ENCODE data around the gene SCUBE2.

The SCUBE2 gene

GRCh38 chr11:9074338-9075029 lies 16.9 kb downstream of the SCUBE2 start:
- no peak for DNase-seq (ENCODE audit: low read depth)

GRCh38 chr11:9073466-9074225 lies 17.8 kb downstream of the SCUBE2 start:
- DNase-seq (ENCODE audit: low read depth), result no peak

DNA sequence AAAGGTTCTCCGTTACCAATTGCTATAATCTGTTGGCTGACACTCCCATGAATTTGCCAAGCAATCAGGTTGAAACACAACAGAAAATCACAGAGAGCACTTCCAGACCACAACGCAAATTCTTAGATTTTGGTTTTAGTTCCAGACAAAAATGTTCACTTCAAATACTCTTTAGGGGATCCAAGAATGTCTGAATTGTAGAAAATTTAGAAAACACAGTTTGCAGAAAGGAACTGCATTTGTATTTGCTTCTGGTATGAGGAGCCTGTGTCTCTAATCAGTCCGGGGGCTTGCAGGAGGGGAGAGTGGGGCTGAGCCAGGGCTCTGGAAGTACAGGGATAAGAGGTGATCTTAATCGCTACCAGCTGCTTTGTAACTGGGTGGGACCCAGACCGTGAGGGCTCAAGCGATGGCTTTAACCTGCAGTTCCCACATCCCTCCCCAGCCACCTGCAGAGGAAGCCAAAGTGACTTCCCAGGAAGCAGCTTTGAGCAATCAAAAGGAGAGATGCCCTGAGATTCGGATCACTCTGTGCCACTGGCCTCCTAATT lies 18.7 kb downstream of the SCUBE2 start:
- no peak for DNase-seq (ENCODE audit: low read depth)

DNA sequence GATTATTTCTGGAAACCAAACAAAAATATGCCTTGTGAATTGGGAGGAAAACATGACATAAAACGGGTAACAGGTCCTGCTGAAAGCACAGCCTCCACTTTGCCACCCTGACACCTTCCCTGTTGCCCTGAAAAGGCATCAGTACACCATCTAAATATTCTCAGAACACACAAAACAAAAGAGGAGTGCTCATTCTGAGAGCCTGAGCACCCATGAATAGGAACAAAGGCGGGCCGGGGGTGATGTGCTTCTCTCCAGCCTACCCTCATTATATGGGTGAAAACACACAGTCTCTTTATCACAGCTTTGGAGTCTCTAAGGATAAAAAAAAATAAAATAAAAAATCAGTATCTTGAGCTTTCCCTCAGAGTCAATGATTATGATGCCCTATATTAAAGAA lies 19.7 kb downstream of the SCUBE2 start:
- no peak for DNase-seq (ENCODE audit: low read depth)

DNA sequence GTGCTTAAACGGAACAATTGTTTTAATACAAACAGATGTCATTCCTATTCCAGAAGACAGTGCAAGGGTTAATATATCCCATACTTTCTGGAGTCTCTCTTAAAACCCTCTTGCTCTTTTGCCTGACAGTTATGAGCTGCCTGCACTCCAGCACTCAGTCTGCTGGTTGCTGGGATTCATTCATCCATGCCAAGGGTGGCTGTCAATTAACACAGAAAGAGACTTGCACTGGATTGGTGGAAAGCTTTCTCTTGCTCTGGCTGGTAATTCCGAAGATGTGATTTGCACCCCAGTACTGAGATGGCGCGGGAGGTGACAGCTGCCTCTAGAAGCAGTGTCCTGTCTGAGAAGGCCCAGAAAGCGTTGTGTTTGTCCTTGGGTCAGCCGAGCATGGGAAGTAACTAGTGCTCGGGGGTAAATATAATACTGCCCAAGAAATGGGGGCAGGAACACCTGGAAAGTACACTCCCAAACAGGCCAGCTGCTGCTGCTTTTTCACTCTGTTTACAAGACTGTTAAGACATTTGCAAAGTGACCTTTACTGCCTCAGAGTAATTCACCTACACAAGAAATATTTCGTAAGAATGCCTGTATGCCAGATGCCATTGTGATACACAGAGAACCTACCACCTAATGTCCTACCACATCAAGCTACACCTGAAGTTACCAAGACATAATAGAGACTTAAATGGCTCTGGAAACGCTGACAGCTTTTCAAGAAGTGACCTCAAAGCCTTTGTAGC lies 20.5 kb downstream of the SCUBE2 start:
- DNase-seq (ENCODE audit: low read depth), result no peak

GRCh38 chr11:9069862-9070470 lies 21.4 kb downstream of the SCUBE2 start:
- DNase-seq (ENCODE audit: low read depth), result no peak

GRCh38 chr11:9069256-9069655 lies 22.1 kb downstream of the SCUBE2 start:
- no peak for DNase-seq (ENCODE audit: low read depth)

GRCh38 chr11:9066433-9066925 lies 24.9 kb downstream of the SCUBE2 start:
- DNase-seq (ENCODE audit: low read depth), result no peak

GRCh38 chr11:9065607-9066432 lies 25.6 kb downstream of the SCUBE2 start:
- DNase-seq (ENCODE audit: low read depth), result no peak

DNA sequence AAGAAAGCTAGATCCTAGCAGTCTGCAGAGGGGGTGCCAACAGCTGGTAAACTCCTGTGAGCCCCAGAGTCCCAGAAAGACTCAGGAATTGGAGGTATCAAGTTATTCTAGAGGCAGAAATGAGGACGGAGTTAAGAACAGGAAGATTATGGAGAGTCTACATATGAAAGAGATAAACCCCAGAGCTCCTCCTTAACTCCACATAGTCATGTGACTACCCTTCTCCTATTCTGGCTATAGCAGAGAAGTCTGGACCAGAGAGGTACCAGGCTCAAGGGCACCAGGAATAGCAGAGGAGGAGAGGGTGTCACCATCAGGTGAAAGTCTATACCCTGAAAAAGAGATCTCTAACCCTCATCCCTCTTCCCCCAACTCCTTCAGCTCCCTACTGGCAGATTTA lies 29.6 kb downstream of the SCUBE2 start:
- DNase-seq (ENCODE audit: low read depth), result no peak

DNA sequence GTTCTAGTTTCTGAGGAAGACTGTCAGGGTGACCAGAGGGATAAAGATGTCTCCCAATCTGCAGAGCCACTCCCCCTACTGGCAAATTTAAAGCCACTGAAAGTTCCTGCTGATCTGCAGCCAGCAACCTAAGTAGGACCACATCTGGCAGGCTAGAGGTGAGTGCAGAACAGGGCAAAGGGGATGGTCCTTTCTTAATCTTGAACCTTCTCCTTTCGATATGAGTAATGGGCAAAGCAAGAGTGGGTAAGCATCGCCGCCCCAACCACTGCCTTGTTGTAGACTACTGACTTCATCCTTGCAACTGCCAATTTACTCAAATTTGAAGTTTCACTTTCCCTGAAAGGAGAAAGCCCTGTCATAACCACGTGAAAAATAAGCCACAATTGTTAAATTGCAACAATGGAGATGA lies 30.7 kb downstream of the SCUBE2 start:
- no peak for DNase-seq (ENCODE audit: low read depth)

GRCh38 chr11:9059406-9059805 lies 32.0 kb downstream of the SCUBE2 start:
- DNase-seq (ENCODE audit: low read depth), result no peak

DNA sequence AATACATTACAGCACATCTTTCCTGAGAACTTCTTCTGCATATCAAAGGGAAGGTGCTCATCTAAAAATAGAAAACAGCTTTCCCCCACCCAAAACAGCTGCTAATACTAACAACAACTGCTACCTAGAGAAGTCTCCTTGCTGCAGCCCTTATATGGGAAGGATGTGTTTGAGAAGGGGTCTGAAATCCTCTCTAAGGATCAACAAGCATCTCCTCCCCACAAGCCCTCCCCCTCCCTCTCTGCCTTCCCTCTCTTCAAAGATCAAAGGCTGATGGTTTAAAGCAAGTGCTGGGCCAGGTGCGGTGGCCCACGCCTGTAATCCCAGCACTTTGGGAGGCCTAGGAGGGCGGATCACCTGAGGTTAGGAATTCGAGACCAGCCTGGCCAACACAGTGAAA lies 33.5 kb downstream of the SCUBE2 start:
- no peak for DNase-seq (ENCODE audit: low read depth)

- no peak for DNase-seq (ENCODE audit: low read depth)
These were observed 34.4 kb downstream of the SCUBE2 start for GRCh38 chr11:9057007-9057406.

DNA sequence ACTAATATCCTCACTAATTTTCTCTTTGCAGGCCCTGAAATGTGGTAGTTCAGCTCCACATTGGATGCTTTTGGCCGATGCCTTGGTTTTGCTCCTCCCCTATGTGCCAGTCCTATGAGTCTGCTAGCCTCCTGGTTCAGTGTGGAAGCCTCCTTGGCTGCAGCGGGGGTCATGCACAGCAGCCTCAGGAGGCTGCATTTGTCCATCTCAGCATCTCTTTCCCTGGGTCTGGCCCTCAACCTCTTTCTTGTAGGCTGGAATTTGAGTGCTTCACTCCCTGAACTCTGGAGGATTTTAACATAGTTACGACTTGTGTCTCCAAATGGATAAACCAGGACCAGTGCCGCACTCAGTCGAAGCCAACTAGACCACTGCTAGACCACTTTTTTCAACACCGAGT lies 34.9 kb downstream of the SCUBE2 start:
- DNase-seq (ENCODE audit: low read depth), result no peak

DNA sequence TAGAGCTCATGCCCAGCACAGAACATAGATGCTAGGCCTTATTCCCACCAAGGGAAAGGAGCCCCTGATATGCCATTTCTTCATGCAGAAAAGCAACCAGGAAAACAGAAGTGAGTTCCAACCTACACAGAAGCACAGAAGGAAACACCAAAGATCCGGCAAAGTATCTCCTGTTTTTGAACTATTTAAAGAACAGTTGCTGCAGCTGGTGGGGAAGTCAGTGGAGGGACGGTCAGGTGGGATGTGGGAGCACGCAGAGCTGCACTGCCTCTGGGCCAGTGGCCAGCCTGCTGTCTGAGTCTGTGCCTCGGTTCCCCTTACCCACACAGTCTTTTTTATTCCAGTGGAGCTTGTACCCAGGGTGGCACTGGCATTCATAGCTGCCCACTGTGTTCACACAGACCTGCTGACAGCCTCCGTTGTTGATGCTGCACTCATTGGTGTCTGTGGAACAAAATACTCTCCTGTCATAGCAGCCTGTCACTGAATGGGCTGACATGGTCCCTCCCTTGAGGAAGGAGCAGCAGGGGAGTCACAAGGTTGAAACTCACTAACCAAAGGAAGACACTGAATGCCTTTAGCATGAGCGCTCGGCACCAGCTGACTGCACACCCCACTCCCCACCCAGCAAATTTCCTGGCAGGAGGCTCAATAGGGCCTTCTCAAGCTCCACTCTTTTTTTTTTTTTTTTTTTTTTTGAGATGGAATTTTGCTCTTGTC lies 37.9 kb downstream of the SCUBE2 start:
- no peak for DNase-seq (ENCODE audit: low read depth)

DNA sequence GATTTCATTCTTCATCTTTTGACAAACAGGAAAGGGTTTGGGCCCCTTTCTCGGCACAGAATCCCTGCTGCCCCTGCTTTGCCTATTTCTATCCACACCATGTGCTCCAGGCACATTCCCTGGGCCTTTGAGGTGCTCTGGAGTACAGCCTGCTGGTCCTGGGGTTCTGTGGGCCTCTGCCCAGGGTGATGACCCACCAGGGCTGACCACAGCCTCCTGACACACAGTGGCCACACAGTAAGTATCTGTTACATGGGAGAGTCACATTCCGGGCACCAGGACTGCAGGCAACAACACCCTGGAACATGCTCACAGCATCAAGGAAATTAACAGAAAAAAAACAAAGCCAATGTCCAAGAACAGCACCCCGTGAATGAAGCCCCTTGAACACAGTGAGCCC lies 39.1 kb downstream of the SCUBE2 start:
- DNase-seq (ENCODE audit: low read depth), result no peak

DNA sequence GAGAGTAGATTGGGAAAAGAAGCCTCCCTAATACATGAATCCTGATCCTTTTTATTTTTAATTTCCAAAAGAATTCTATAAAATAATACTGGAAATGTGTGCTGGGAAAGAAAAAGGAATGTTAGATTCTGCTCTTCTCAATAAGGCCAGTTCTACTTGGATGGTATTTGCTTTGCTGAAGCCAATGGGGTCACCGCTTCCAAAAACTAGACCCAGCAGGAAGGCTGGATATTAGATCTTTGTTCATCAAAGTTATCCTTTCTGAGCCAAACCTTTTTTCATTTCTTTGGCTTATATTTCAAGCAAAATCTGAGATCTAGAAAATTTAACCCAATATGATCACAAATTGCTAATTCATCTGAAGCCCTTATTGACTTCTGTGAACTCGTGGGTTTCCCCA lies 41.4 kb downstream of the SCUBE2 start:
- DNase-seq (ENCODE audit: low read depth), result no peak

DNA sequence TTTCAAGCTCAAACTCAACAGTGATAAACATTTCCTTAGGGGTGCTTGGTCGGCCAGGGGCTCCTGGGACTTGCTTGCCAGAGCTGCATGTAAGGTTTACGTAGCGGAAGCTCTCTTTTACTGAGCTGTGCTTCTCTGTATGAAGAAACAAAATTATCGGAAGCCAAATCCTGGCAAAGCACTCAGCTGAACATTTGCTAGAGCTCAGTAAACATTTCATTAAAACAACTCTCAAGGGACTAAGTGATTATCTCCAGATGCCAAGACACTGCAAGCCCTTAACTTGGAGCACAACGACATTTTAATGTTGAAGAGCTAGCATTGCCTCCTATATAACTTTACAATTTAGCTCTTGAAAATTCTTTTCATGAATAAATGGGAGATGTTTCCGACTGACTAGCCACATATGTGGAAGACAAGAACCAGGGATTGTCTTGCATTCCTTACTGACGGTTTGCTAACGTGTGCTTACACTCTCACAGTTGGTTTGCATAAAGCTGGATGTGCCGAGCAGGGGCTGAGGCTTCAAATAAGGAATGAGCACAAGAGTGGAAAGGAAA lies 43.4 kb downstream of the SCUBE2 start:
- DNase-seq (ENCODE audit: low read depth), result no peak

- DNase-seq (ENCODE audit: low read depth), result no peak
These were observed 44.9 kb downstream of the SCUBE2 start for GRCh38 chr11:9046481-9046880.

Data from T-helper 22 cell (primary cell).